Lung (tissue), 12 donors: ENCODE measurements around the gene EEF1B2. TPM values are rescaled to one million over a fixed set of nuclear protein-coding genes. Genes with fewer than 3 reads are reported as not detected.
"Not testable (repeated sequence)": the region's sequence is repeated elsewhere in the genome, so short reads cannot be mapped to it uniquely, and the experiment has no call there.

Source experiments
- ATAC-seq: fragments of 200-7000 bp; cut with Tn5 transposase; one replicate; pipeline ENCODE4 v1.9.1; 2020; ENCODE audit warnings: moderate number of reproducible peaks; ENCODE audit not compliant: insufficient read depth, low FRiP score
- DNase-seq, 3 donors: peaks; one replicate each; pipeline ENCODE4 v3.0.0-alpha.2; 2013 to 2017
- H3K27ac ChIP-seq, 2 donors: one replicate each; pipeline ENCODE4 v1.5.1; 2013; ENCODE audit warnings: mild to moderate bottlenecking in 2 of 2, moderate library complexity in 2 of 2, control low read depth in 1 of 2, inconsistent platforms in 1 of 2, low read depth in 1 of 2, low read length in 1 of 2
- H3K27me3 ChIP-seq, 3 donors: one replicate each; pipeline ENCODE4 v1.5.1; 2013; ENCODE audit warnings: low read length in 2 of 3; ENCODE audit not compliant: control insufficient read depth in 3 of 3, insufficient read depth in 3 of 3
- H3K36me3 ChIP-seq, 4 donors: one replicate each; pipeline ENCODE4 v1.5.1; 2013; ENCODE audit warnings: low read length in 4 of 4, mild to moderate bottlenecking in 1 of 4, moderate library complexity in 1 of 4; ENCODE audit not compliant: control insufficient read depth in 4 of 4, insufficient read depth in 4 of 4
- H3K4me1 ChIP-seq, 5 donors: one replicate each; pipeline ENCODE4 v1.5.1; 2013; ENCODE audit warnings: low read length in 5 of 5, mild to moderate bottlenecking in 2 of 5, moderate library complexity in 1 of 5; ENCODE audit not compliant: control insufficient read depth in 5 of 5, insufficient read depth in 5 of 5
- H3K4me3 ChIP-seq: one replicate; pipeline ENCODE4 v1.5.1; 2013; ENCODE audit warnings: mild to moderate bottlenecking, control low read depth, moderate library complexity
- H3K9ac ChIP-seq, 2 donors: one replicate each; pipeline ENCODE4 v1.5.1; 2013; ENCODE audit warnings: low read length in 2 of 2, control low read depth in 1 of 2; ENCODE audit not compliant: insufficient read depth in 1 of 2
- H3K9me3 ChIP-seq, 4 donors: one replicate each; pipeline ENCODE4 v1.5.1; 2013; ENCODE audit warnings: low read length in 3 of 4, mild to moderate bottlenecking in 1 of 4, moderate library complexity in 1 of 4; ENCODE audit not compliant: control insufficient read depth in 4 of 4, insufficient read depth in 3 of 4
- WGBS, 2 donors: extraction: QIAGEN DNeasy Blood & Tissue Kit; methylation state at CpG; one replicate each; pipeline ENCODE4 v1.1.7; 2013; 5-methylcytosine and 5-hydroxymethylcytosine counted together
- polyA plus RNA-seq, 2 donors: library from polyadenylated mRNA; stranded (reverse); fragments of 200-250 nt; gene quantifications; one replicate each; pipeline ENCODE4 v1.2.1, GENCODE V29; 2013
- total RNA-seq, 2 donors: library from RNA; depleted of rRNA in 1 of 2; stranded (reverse); fragments of >200 nt in 1 of 2; gene quantifications; one replicate each; pipeline ENCODE4 v1.2.1, GENCODE V29; 2014 to 2021
- TF ChIP-seq, protein P1 (sequence below): IDR thresholded peaks from 2 replicates; pipeline ENCODE4 v1.5.1; 2012; ENCODE audit warnings: mild to moderate bottlenecking; ENCODE audit errors: control extremely low read depth, extremely low read depth
- donor health status: control.
- donor health status: control.
- donor health status: Bipolar disorder and iron deficiency.
- donor health status: healthy.
- donor health status: DM: yes; HTN: yes; CAD: no.

EEF1B2 gene
- total and polyA plus RNA-seq, 4 donors = 217 to 737 (median 524) TPM

DNA sequence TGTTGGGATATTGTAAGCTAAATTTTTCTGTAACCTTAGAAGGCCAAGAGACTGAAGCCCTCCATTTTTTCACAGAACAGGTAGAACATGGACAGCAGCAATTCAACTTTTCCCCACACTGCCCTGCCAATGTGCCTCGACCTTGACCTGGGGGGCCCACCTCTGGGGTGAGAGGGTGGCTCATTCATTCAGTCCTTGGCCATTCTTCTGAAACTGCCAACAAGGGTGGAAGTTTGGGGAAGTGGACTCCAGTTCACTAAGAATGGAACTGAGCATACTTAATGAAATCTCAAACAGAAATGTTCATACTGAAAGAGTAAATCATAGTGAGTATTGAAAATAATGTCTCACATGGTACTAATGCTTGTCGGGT, 1.1 kb downstream of the EEF1B2 start:
- peak overlapping the region; percentile 70 for H3K4me3 ChIP-seq
- WGBS, 2 donors = 62 to 65% methylated on average over 2 of the region's 2 CpGs
- H3K36me3 ChIP-seq = peaks cover 9 to 36% (median 20%) of the 10 kb centered on the region in 4 donors
- peak overlapping the region; percentile 24 to 95 for H3K27ac ChIP-seq
- H3K4me1 ChIP-seq = peaks cover 1 to 17% (median 7%) of the 10 kb centered on the region in 5 donors
- H3K9me3 ChIP-seq = no peaks in the 10 kb centered on the region
- TF ChIP-seq, protein P1, sequence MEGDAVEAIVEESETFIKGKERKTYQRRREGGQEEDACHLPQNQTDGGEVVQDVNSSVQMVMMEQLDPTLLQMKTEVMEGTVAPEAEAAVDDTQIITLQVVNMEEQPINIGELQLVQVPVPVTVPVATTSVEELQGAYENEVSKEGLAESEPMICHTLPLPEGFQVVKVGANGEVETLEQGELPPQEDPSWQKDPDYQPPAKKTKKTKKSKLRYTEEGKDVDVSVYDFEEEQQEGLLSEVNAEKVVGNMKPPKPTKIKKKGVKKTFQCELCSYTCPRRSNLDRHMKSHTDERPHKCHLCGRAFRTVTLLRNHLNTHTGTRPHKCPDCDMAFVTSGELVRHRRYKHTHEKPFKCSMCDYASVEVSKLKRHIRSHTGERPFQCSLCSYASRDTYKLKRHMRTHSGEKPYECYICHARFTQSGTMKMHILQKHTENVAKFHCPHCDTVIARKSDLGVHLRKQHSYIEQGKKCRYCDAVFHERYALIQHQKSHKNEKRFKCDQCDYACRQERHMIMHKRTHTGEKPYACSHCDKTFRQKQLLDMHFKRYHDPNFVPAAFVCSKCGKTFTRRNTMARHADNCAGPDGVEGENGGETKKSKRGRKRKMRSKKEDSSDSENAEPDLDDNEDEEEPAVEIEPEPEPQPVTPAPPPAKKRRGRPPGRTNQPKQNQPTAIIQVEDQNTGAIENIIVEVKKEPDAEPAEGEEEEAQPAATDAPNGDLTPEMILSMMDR = no peak
- DNase-seq (no peak), ATAC-seq (no peak)
- no peaks in the 10 kb centered on the region for H3K27me3 ChIP-seq
- H3K9ac ChIP-seq = peak overlapping the region; percentile 82 to 88

DNA sequence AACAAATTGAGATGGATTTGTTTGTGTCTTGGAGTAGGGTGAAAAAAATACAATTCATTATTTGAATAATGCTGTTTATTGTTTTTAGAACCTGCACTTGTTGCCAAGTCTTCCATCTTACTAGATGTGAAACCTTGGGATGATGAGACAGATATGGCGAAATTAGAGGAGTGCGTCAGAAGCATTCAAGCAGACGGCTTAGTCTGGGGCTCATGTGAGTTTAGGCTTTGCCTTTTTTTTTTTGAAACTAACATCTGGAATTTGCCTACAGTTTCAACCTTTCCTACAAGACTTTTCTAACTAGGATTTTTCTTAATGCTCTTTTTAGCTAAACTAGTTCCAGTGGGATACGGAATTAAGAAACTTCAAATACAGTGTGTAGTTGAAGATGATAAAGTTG, 2.7 kb downstream of the EEF1B2 start:
- H3K9me3 ChIP-seq, ATAC-seq, H3K9ac ChIP-seq, H3K27me3 ChIP-seq, H3K27ac ChIP-seq, DNase-seq, H3K4me3 ChIP-seq: not testable (repeated sequence)
- Histone ChIP-seq H3K36me3 (peaks cover 9 to 29% (median 20%) of the 10 kb centered on the region in 4 donors), H3K4me1 (peaks cover 2 to 17% (median 7%) of the 10 kb centered on the region in 5 donors)
- 81 to 93% methylated on average over 4 of the region's 4 CpGs for WGBS, 2 donors

DNA sequence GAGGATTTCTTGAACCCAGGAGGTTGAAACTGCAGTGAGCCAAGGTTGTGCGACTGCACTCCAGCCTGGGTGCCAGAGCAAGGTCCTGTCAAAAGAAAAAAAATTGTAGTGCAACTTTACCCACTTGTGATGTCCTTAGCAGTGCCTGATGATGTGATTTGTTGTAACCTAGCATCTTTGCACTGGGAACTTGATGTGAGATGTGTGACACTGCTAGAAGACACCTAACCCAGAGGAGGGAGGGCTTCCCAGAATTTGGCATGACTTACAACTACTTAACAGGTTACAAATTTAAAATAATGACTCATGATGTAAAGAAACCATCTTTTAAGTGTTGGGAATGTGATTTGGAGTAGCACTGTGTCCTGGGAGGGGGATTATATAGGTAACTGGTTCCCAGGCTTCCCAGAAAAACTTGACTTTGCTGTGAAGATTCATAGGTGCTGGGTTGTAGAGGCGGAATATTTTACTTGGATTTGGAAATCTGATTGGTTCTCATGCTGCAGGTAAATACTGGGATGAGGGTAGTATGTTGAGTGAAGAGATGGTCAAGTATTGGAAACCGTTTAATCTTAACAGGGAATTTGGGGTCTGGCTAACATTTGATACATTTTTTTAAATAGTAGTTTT, 3.7 kb downstream of the EEF1B2 start:
- WGBS, 2 donors = 87 to 94% methylated on average over 3 of the region's 3 CpGs
- Histone ChIP-seq H3K4me1 (peaks cover 2 to 13% (median 7%) of the 10 kb centered on the region in 5 donors), H3K4me3 (no peak overlapping the region), H3K27me3 (no peaks in the 10 kb centered on the region), H3K36me3 (peaks cover 11 to 32% (median 20%) of the 10 kb centered on the region in 4 donors), H3K9me3 (no peaks in the 10 kb centered on the region), H3K27ac (no peak overlapping the region), H3K9ac (no peak overlapping the region)
- DNase-seq (no peak), ATAC-seq (no peak)
- TF ChIP-seq, protein P1 = no peak

DNA sequence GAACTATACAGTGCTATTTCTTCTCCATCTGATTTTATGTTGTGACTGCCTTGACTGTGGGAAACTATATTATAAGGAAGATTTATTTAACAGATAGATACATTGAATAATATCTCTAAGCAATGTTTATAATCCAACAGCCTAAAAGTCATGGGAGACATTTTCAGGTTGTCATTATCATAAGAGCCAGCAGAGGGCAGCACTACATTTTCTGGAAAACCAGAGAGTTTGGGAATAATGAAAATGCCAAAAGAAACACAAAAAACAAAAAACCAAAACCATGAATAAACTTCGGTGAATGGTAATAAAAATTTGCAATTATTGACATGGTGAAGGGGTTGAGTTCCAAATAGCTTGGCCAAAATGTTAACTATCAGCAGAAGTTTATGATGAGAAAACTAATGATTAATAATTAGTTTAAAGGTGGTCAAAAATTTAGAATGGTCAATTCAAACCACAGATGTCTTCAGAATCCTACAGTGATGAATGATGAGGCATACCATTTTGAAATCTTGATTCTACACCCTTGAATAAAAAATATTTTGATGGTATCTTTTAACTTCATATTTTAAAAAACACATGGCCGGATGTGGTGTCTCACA, 4.7 kb downstream of the EEF1B2 start:
- no peak overlapping the region for H3K4me3 ChIP-seq
- TF ChIP-seq, protein P1 = peak; percentile 37
- peaks cover 2 to 13% (median 7%) of the 10 kb centered on the region in 5 donors for H3K4me1 ChIP-seq
- H3K27me3 ChIP-seq = no peaks in the 10 kb centered on the region
- H3K36me3 ChIP-seq = peaks cover 11 to 26% (median 21%) of the 10 kb centered on the region in 4 donors
- no peak overlapping the region for H3K27ac ChIP-seq
- ATAC-seq (no peak), DNase-seq (peak; percentile 44 to 68 (median 65))
- no peaks in the 10 kb centered on the region for H3K9me3 ChIP-seq
- 65 to 79% methylated on average over 2 of the region's 2 CpGs for WGBS, 2 donors
- no peak overlapping the region for H3K9ac ChIP-seq

DNA sequence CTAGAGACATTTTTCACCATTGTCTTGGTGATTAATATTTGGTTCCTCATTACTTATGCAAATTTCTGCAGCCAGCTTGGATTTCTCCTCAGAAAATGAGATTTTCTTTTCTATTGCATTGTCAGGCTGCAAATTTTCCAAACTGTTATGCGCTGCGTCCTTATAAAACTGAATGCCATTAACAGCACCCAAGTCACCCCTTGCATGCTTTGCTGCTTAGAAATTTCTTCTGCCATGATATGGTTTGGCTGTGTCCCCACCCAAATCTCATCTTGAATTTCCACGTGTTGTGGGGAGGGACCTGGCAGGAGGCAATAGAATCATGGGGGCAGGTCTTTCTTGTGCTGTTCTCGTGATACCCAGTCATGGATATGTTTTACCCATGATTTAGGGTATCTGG, 8.5 kb downstream of the EEF1B2 start:
- 97 to 99% methylated on average over 4 of the region's 4 CpGs for WGBS, 2 donors
- H3K9me3 ChIP-seq, H3K36me3 ChIP-seq, H3K27ac ChIP-seq, DNase-seq, H3K4me3 ChIP-seq, H3K9ac ChIP-seq, ATAC-seq, H3K27me3 ChIP-seq, H3K4me1 ChIP-seq: not testable (repeated sequence)
